ENCODE measurements around the gene PDHX.

DNA sequence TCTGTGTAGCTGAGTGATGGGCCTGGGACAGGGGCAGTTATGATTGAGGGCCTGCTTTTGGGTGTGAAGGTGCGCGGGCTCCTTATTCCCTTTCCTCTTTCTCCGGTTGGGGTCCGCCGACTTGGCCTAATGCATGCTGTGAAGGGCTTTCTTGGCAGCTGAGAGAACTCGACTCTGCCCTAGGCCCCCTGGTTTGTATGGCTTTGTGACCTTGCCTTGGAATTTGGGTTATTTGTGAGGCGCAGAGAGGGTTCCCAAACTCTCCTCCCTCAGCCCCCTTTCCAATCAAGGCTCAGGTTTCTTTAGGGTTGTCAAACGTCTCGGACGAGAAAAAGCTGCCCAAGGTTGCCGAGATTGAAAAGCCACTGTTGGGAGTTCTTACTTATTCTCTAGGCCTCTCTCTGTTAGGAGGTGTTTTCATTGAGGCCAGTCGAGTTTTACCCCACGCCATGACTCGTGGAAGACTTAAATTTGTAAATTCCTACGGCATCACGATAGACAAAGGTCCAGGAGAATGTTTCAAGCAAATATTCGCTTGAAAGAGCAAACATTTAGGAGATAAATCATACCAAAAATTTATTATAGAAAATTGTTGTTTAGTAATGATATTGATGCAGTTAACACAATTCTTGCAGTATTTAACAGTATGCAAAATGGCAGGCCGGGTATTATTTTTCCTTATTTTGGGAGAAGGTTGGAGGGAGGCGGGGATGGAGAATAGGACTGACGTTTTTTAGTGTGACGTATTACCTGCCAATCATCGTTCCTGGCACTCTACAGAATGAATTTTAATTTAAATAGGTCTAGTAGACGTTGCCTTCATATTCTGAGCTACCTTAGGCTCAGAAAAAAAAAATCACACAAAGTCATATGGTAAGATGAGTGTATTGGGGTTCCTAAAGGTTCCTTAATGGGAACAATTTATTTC, 689 bp downstream of the PDHX start:
- TF ChIP-seq, protein P1, sequence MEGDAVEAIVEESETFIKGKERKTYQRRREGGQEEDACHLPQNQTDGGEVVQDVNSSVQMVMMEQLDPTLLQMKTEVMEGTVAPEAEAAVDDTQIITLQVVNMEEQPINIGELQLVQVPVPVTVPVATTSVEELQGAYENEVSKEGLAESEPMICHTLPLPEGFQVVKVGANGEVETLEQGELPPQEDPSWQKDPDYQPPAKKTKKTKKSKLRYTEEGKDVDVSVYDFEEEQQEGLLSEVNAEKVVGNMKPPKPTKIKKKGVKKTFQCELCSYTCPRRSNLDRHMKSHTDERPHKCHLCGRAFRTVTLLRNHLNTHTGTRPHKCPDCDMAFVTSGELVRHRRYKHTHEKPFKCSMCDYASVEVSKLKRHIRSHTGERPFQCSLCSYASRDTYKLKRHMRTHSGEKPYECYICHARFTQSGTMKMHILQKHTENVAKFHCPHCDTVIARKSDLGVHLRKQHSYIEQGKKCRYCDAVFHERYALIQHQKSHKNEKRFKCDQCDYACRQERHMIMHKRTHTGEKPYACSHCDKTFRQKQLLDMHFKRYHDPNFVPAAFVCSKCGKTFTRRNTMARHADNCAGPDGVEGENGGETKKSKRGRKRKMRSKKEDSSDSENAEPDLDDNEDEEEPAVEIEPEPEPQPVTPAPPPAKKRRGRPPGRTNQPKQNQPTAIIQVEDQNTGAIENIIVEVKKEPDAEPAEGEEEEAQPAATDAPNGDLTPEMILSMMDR (IDR thresholded peaks at IDR 0.05; ENCODE audit: borderline replicate concordance, extremely low read depth, low read length, poor library complexity, severe bottlenecking): no peak
- no peak for TF ChIP-seq EZH2 (IDR thresholded peaks at IDR 0.05; ENCODE audit: borderline replicate concordance, low read depth, low read length, severe bottlenecking)

Data from DND-41 (cell line).